Loucy (cell line): ENCODE results near the gene ALOX12B.

ENCODE experiments used
- EZH2phosphoT487 ChIP-seq: fragments of 200-600 bp; IDR thresholded peaks from 2 replicates; pipeline ENCODE4 v1.6.1; 2018; ENCODE audit warnings: antibody characterized with exemption, mild to moderate bottlenecking, moderate library complexity, borderline replicate concordance
- TF ChIP-seq, protein P1 (sequence below): fragments of 200-600 bp; sonication (generic); conservative IDR thresholded peaks from 2 replicates; pipeline ENCODE4 v1.5.1; 2014; ENCODE audit warnings: mild to moderate bottlenecking, antibody characterized with exemption, low read length

DNA sequence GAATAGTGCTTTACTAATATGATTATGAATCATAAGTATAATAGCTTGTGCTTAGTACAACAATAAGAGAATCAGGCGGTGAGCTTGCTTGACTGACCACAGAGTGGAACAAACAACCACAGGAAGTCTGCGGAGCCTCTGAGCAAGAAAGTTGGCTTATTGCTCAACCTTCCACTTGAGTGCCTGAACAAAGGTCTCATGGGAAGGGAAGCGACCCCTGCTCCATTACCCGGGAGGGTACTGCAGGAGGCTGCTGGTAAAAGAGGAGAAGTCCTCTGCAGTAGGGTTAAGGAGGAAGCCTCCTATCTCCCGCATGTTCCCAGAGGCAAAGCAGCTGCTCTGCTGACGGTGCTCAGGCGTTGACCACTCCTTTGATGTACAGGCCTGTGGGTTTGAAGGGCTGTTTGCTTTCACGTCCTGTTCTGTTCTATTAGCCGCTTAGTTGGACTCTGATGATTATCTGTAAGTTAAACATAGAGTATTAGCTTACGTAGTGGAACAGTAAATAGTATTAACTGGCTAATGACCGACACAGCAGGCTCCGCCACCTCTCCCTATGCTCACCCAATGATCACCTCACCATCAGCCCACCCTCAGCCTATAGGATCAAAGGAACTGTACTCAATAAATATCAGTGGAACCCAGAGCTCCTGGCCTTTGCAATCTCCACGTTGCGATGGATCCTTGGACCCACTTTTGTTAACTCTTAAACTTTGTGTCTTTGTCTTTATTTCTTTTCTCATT is 31.1 kb downstream of the ALOX12B start:
- TF ChIP-seq, protein P1, sequence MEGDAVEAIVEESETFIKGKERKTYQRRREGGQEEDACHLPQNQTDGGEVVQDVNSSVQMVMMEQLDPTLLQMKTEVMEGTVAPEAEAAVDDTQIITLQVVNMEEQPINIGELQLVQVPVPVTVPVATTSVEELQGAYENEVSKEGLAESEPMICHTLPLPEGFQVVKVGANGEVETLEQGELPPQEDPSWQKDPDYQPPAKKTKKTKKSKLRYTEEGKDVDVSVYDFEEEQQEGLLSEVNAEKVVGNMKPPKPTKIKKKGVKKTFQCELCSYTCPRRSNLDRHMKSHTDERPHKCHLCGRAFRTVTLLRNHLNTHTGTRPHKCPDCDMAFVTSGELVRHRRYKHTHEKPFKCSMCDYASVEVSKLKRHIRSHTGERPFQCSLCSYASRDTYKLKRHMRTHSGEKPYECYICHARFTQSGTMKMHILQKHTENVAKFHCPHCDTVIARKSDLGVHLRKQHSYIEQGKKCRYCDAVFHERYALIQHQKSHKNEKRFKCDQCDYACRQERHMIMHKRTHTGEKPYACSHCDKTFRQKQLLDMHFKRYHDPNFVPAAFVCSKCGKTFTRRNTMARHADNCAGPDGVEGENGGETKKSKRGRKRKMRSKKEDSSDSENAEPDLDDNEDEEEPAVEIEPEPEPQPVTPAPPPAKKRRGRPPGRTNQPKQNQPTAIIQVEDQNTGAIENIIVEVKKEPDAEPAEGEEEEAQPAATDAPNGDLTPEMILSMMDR: no peak
- no peak for TF ChIP-seq EZH2phosphoT487
